Transverse colon (tissue), 4 donors: ENCODE data around the gene TTC23L.

ENCODE experiments used
- CTCF ChIP-seq, 5 experiments: fragments of 200-600 bp in 3 of 5; fragments of 450-650 bp in 2 of 5; sonication (generic) in 3 of 5; IDR thresholded peaks; 1 replicate in 2 of 5; 2 replicates in 3 of 5; pipeline ENCODE4 v1.5.1; 2016 to 2017; ENCODE audit warnings: antibody characterized with exemption in 5 of 5, inconsistent platforms in 3 of 5, mild to moderate bottlenecking in 2 of 5, moderate library complexity in 1 of 5
- EP300 ChIP-seq: sonication (generic); formaldehyde crosslinking; IDR thresholded peaks from one replicate; pipeline ENCODE4 v1.6.1; 2017; ENCODE audit warnings: antibody characterized with exemption, low read depth
- POLR2A ChIP-seq: fragments of 450-650 bp; IDR thresholded peaks from one replicate; pipeline ENCODE4 v1.6.1; 2016; ENCODE audit warnings: antibody characterized with exemption, mild to moderate bottlenecking, moderate library complexity
- POLR2AphosphoS5 ChIP-seq, 3 donors: sonication (generic); formaldehyde crosslinking; IDR thresholded peaks; one replicate each; pipeline ENCODE4 v1.6.1; 2016; ENCODE audit warnings: antibody characterized with exemption in 3 of 3

- TF ChIP-seq CTCF (IDR thresholded peaks at IDR 0.05) (no peak), POLR2A (no peak), EP300 (no peak), POLR2AphosphoS5 (IDR thresholded peaks at IDR 0.05) (no peak)
These were observed 26.1 kb downstream of the TTC23L start for GRCh38 chr5:34865091-34865490.
